Keratinocyte (primary cell): ENCODE data around the gene PALD1.

Experiments
- EZH2 ChIP-seq: IDR thresholded peaks from one replicate; pipeline ENCODE4 v1.6.1; 2012; ENCODE audit warnings: inconsistent platforms, mild to moderate bottlenecking, low read length, moderate library complexity
- TF ChIP-seq, protein P1 (sequence below), 3 experiments: IDR thresholded peaks in 1 of 3; conservative IDR thresholded peaks in 1 of 3; optimal IDR thresholded peaks in 1 of 3; 2 replicates in 2 of 3; 3 replicates in 1 of 3; pipeline versions ENCODE3 to v1.5.1; 2011; ENCODE audit warnings: low read length in 3 of 3, mild to moderate bottlenecking in 3 of 3, moderate library complexity in 2 of 3, control low read depth in 1 of 3, inconsistent platforms in 1 of 3; ENCODE audit not compliant: insufficient read depth in 2 of 3; ENCODE audit errors: extremely low read depth in 1 of 3

DNA sequence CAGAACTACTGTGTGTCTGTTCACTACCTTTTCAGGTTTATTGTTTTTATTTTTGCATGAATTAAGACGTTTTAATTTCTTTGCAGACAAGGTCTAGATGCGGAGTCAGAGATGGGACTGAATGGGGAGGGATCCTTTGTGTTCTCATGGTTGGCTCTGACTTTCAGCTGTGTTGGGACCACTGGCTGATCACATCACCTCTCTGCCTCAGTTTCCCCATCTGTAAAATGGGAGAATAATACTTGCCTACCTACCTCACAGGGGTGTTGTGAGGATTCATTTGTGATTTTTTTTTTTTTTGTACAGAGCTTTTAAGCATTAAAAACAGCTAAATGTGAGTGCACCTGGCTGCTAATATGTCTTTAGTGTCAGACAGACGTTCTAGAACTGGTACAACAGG, 89.5 kb downstream of the PALD1 start:
- TF ChIP-seq, protein P1, sequence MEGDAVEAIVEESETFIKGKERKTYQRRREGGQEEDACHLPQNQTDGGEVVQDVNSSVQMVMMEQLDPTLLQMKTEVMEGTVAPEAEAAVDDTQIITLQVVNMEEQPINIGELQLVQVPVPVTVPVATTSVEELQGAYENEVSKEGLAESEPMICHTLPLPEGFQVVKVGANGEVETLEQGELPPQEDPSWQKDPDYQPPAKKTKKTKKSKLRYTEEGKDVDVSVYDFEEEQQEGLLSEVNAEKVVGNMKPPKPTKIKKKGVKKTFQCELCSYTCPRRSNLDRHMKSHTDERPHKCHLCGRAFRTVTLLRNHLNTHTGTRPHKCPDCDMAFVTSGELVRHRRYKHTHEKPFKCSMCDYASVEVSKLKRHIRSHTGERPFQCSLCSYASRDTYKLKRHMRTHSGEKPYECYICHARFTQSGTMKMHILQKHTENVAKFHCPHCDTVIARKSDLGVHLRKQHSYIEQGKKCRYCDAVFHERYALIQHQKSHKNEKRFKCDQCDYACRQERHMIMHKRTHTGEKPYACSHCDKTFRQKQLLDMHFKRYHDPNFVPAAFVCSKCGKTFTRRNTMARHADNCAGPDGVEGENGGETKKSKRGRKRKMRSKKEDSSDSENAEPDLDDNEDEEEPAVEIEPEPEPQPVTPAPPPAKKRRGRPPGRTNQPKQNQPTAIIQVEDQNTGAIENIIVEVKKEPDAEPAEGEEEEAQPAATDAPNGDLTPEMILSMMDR (optimal IDR thresholded peaks at IDR 0.05 in 1 of 3, IDR thresholded peaks at IDR 0.05 in 1 of 3, conservative IDR thresholded peaks at IDR 0.05 in 1 of 3; ENCODE audit: extremely low read depth in 1 of 3, insufficient read depth in 2 of 3, low read length in 3 of 3) = no peak
- no peak for TF ChIP-seq EZH2
